Measurements from ENCODE around the gene UNC5CL.

Gene UNC5CL

GRCh38 chr6:41053041-41053440, 14.0 kb upstream of the UNC5CL start, which contains the start of gene APOBEC2:
Gene APOBEC2 (plus strand): TSS chr6:41053202. CDS start chr6:41053348, 146 bp downstream.
- no peak within 1 kb of the TSS for H3K4ac ChIP-seq (ENCODE audit: low read length)
- H4K8ac ChIP-seq (ENCODE audit: low read depth, low read length): no peak within 1 kb of the TSS
- peaks cover 4 to 5% of the 10 kb centered on the region in 2 donors for H3K4me1 ChIP-seq (ENCODE audit: control insufficient read depth in 2 of 2, insufficient read depth in 1 of 2, low read depth in 1 of 2, low read length in 2 of 2)
- no peak within 1 kb of the TSS for H3K4me3 ChIP-seq (ENCODE audit: low read length in 2 of 2)
- no peak within 1 kb of the TSS for H4K91ac ChIP-seq (ENCODE audit: low read depth, low read length, poor library complexity)
- WGBS, 2 donors (ENCODE audit: extremely low coverage in 2 of 2, insufficient read length in 2 of 2, insufficient replicate concordance in 1 of 2): no CpG with 5 or more reads among the region's 5 CpGs
- no peak within 1 kb of the TSS for H3K27ac ChIP-seq (replicated peaks; ENCODE audit: low read length)
- peak within 1 kb of the TSS; percentile 49 for H3K18ac ChIP-seq (ENCODE audit: low read length)
- no peak within 1 kb of the TSS for H2BK15ac ChIP-seq (ENCODE audit: low read length)
- H2BK120ac ChIP-seq (ENCODE audit: low read depth, low read length): no peak within 1 kb of the TSS
- no peak for DNase-seq (ENCODE audit: low spot score)
- H3K9me3 ChIP-seq (replicated peaks in 1 of 2; ENCODE audit: control insufficient read depth in 2 of 2, insufficient read depth in 1 of 2, low read depth in 1 of 2, low read length in 2 of 2): no peaks in the 10 kb centered on the region
- no peak within 1 kb of the TSS for H2AK5ac ChIP-seq (ENCODE audit: low read depth, low read length)
- H3K4me2 ChIP-seq (ENCODE audit: insufficient read depth, low read length, poor library complexity, severe bottlenecking): no peak within 1 kb of the TSS
- H3K23ac ChIP-seq (ENCODE audit: low read depth, low read length, poor library complexity): no peak within 1 kb of the TSS
- H3K9ac ChIP-seq (ENCODE audit: low read depth, low read length, poor library complexity): peak within 1 kb of the TSS; percentile 45
- no peaks in the 10 kb centered on the region for H3K79me1 ChIP-seq (ENCODE audit: low read depth, low read length)
- no peak within 1 kb of the TSS for H3K14ac ChIP-seq (ENCODE audit: low read length)
- H3K36me3 ChIP-seq (replicated peaks in 1 of 2; ENCODE audit: control insufficient read depth in 2 of 2, insufficient read depth in 2 of 2, low read length in 2 of 2): no peaks in the 10 kb centered on the region
- no peaks in the 10 kb centered on the region for H3K27me3 ChIP-seq (ENCODE audit: control insufficient read depth in 3 of 3, insufficient read depth in 3 of 3, low read depth in 1 of 3, low read length in 3 of 3)
- no peak within 1 kb of the TSS for H2BK12ac ChIP-seq (ENCODE audit: low read length)
- H2AFZ ChIP-seq (ENCODE audit: low read length): peak within 1 kb of the TSS; percentile 4
- H2BK5ac ChIP-seq (ENCODE audit: low read length): peak within 1 kb of the TSS; percentile 12

GRCh38 chr6:41051873-41052272, 12.9 kb upstream of the UNC5CL start:
- H2AK5ac ChIP-seq (ENCODE audit: low read depth, low read length): no peak overlapping the region
- H2BK120ac ChIP-seq (ENCODE audit: low read depth, low read length): no peak overlapping the region
- H3K23ac ChIP-seq (ENCODE audit: low read depth, low read length, poor library complexity): no peak overlapping the region
- no peaks in the 10 kb centered on the region for H3K36me3 ChIP-seq (replicated peaks in 1 of 2; ENCODE audit: control insufficient read depth in 2 of 2, insufficient read depth in 2 of 2, low read length in 2 of 2)
- H3K4me3 ChIP-seq (ENCODE audit: low read length in 2 of 2): no peak overlapping the region
- H3K14ac ChIP-seq (ENCODE audit: low read length): no peak overlapping the region
- no peaks in the 10 kb centered on the region for H3K9me3 ChIP-seq (replicated peaks in 1 of 2; ENCODE audit: control insufficient read depth in 2 of 2, insufficient read depth in 1 of 2, low read depth in 1 of 2, low read length in 2 of 2)
- H2BK12ac ChIP-seq (ENCODE audit: low read length): no peak overlapping the region
- no peak overlapping the region for H3K4me2 ChIP-seq (ENCODE audit: insufficient read depth, low read length, poor library complexity, severe bottlenecking)
- no peak overlapping the region for H4K91ac ChIP-seq (ENCODE audit: low read depth, low read length, poor library complexity)
- H3K9ac ChIP-seq (ENCODE audit: low read depth, low read length, poor library complexity): no peak overlapping the region
- no peak for DNase-seq (ENCODE audit: low spot score)
- no peak overlapping the region for H2BK15ac ChIP-seq (ENCODE audit: low read length)
- peak overlapping the region; percentile 4 for H2AFZ ChIP-seq (ENCODE audit: low read length)
- no peak overlapping the region for H4K8ac ChIP-seq (ENCODE audit: low read depth, low read length)
- no peaks in the 10 kb centered on the region for H3K79me1 ChIP-seq (ENCODE audit: low read depth, low read length)
- no peak overlapping the region for H2BK5ac ChIP-seq (ENCODE audit: low read length)
- no peak overlapping the region for H3K4ac ChIP-seq (ENCODE audit: low read length)
- no peak overlapping the region for H3K27ac ChIP-seq (replicated peaks; ENCODE audit: low read length)
- peaks cover 4 to 5% of the 10 kb centered on the region in 2 donors for H3K4me1 ChIP-seq (ENCODE audit: control insufficient read depth in 2 of 2, insufficient read depth in 1 of 2, low read depth in 1 of 2, low read length in 2 of 2)
- H3K18ac ChIP-seq (ENCODE audit: low read length): no peak overlapping the region
- no CpG with 5 or more reads among the region's 5 CpGs for WGBS, 2 donors (ENCODE audit: extremely low coverage in 2 of 2, insufficient read length in 2 of 2, insufficient replicate concordance in 1 of 2)
- no peaks in the 10 kb centered on the region for H3K27me3 ChIP-seq (ENCODE audit: control insufficient read depth in 3 of 3, insufficient read depth in 3 of 3, low read depth in 1 of 3, low read length in 3 of 3)

GRCh38 chr6:41050536-41050935, 11.5 kb upstream of the UNC5CL start:
- Histone ChIP-seq H3K79me1 (ENCODE audit: low read depth, low read length) (no peaks in the 10 kb centered on the region), H2BK15ac (ENCODE audit: low read length) (no peak overlapping the region), H3K4me2 (ENCODE audit: insufficient read depth, low read length, poor library complexity, severe bottlenecking) (no peak overlapping the region), H3K4ac (ENCODE audit: low read length) (no peak overlapping the region), H3K27ac (replicated peaks; ENCODE audit: low read length) (no peak overlapping the region), H4K91ac (ENCODE audit: low read depth, low read length, poor library complexity) (no peak overlapping the region), H2AFZ (ENCODE audit: low read length) (no peak overlapping the region), H3K9me3 (replicated peaks in 1 of 2; ENCODE audit: control insufficient read depth in 2 of 2, insufficient read depth in 1 of 2, low read depth in 1 of 2, low read length in 2 of 2) (no peaks in the 10 kb centered on the region), H3K23ac (ENCODE audit: low read depth, low read length, poor library complexity) (no peak overlapping the region), H2AK5ac (ENCODE audit: low read depth, low read length) (no peak overlapping the region), H2BK12ac (ENCODE audit: low read length) (no peak overlapping the region), H4K8ac (ENCODE audit: low read depth, low read length) (no peak overlapping the region), H2BK120ac (ENCODE audit: low read depth, low read length) (no peak overlapping the region), H3K27me3 (ENCODE audit: control insufficient read depth in 3 of 3, insufficient read depth in 3 of 3, low read depth in 1 of 3, low read length in 3 of 3) (no peaks in the 10 kb centered on the region), H3K14ac (ENCODE audit: low read length) (no peak overlapping the region), H3K4me1 (ENCODE audit: control insufficient read depth in 2 of 2, insufficient read depth in 1 of 2, low read depth in 1 of 2, low read length in 2 of 2) (peaks cover 4 to 5% of the 10 kb centered on the region in 2 donors), H3K36me3 (replicated peaks in 1 of 2; ENCODE audit: control insufficient read depth in 2 of 2, insufficient read depth in 2 of 2, low read length in 2 of 2) (no peaks in the 10 kb centered on the region), H2BK5ac (ENCODE audit: low read length) (no peak overlapping the region), H3K18ac (ENCODE audit: low read length) (no peak overlapping the region), H3K4me3 (ENCODE audit: low read length in 2 of 2) (no peak overlapping the region), H3K9ac (ENCODE audit: low read depth, low read length, poor library complexity) (no peak overlapping the region)
- no CpG with 5 or more reads among the region's 3 CpGs for WGBS, 2 donors (ENCODE audit: extremely low coverage in 2 of 2, insufficient read length in 2 of 2, insufficient replicate concordance in 1 of 2)
- no peak for DNase-seq (ENCODE audit: low spot score)

- no peak overlapping the region for H4K8ac ChIP-seq (ENCODE audit: low read depth, low read length)
- H3K23ac ChIP-seq (ENCODE audit: low read depth, low read length, poor library complexity): no peak overlapping the region
- H3K14ac ChIP-seq (ENCODE audit: low read length): no peak overlapping the region
- no peak overlapping the region for H3K27ac ChIP-seq (replicated peaks; ENCODE audit: low read length)
- H2AFZ ChIP-seq (ENCODE audit: low read length): no peak overlapping the region
- no peak overlapping the region for H3K4me2 ChIP-seq (ENCODE audit: insufficient read depth, low read length, poor library complexity, severe bottlenecking)
- no peak overlapping the region for H3K4ac ChIP-seq (ENCODE audit: low read length)
- H2AK5ac ChIP-seq (ENCODE audit: low read depth, low read length): no peak overlapping the region
- no peak overlapping the region for H2BK15ac ChIP-seq (ENCODE audit: low read length)
- H2BK120ac ChIP-seq (ENCODE audit: low read depth, low read length): no peak overlapping the region
- H3K79me1 ChIP-seq (ENCODE audit: low read depth, low read length): no peaks in the 10 kb centered on the region
- WGBS, 2 donors (ENCODE audit: extremely low coverage in 2 of 2, insufficient read length in 2 of 2, insufficient replicate concordance in 1 of 2): no CpG with 5 or more reads among the region's 7 CpGs
- no peak overlapping the region for H3K18ac ChIP-seq (ENCODE audit: low read length)
- H2BK12ac ChIP-seq (ENCODE audit: low read length): no peak overlapping the region
- no peak for DNase-seq (ENCODE audit: low spot score)
- no peak overlapping the region for H3K4me3 ChIP-seq (ENCODE audit: low read length in 2 of 2)
- H2BK5ac ChIP-seq (ENCODE audit: low read length): no peak overlapping the region
- H3K4me1 ChIP-seq (ENCODE audit: control insufficient read depth in 2 of 2, insufficient read depth in 1 of 2, low read depth in 1 of 2, low read length in 2 of 2): peaks cover 4 to 5% of the 10 kb centered on the region in 2 donors
- H4K91ac ChIP-seq (ENCODE audit: low read depth, low read length, poor library complexity): no peak overlapping the region
- H3K9ac ChIP-seq (ENCODE audit: low read depth, low read length, poor library complexity): no peak overlapping the region
- no peaks in the 10 kb centered on the region for H3K27me3 ChIP-seq (ENCODE audit: control insufficient read depth in 3 of 3, insufficient read depth in 3 of 3, low read depth in 1 of 3, low read length in 3 of 3)
- no peaks in the 10 kb centered on the region for H3K36me3 ChIP-seq (replicated peaks in 1 of 2; ENCODE audit: control insufficient read depth in 2 of 2, insufficient read depth in 2 of 2, low read length in 2 of 2)
- no peaks in the 10 kb centered on the region for H3K9me3 ChIP-seq (replicated peaks in 1 of 2; ENCODE audit: control insufficient read depth in 2 of 2, insufficient read depth in 1 of 2, low read depth in 1 of 2, low read length in 2 of 2)
Measured at GRCh38 chr6:41049955-41050354, 10.9 kb upstream of the UNC5CL start.
